NOMO-1 (cell line): ENCODE results near the gene GAS2L3.
"Not testable (repeated sequence)": the region's sequence is repeated elsewhere in the genome, so short reads cannot be mapped to it uniquely, and the experiment has no call there.

Source experiments
- DNase-seq, 2 experiments: peaks; one replicate each; lab custom pipeline; 2025; ENCODE audit not compliant: unreplicated experiment in 2 of 2; lab: John Stamatoyannopoulos, UW

The GAS2L3 gene

GRCh38 chr12:100574187-100575074, 947 bp downstream of the GAS2L3 start:
- peak in 1 of 2 experiments; percentile 18 for DNase-seq

GRCh38 chr12:100576331-100577036, 3.0 kb downstream of the GAS2L3 start:
- DNase-seq: peak; percentile 80 to 96

GRCh38 chr12:100578923-100579322, 5.4 kb downstream of the GAS2L3 start:
- DNase-seq: no peak

DNA sequence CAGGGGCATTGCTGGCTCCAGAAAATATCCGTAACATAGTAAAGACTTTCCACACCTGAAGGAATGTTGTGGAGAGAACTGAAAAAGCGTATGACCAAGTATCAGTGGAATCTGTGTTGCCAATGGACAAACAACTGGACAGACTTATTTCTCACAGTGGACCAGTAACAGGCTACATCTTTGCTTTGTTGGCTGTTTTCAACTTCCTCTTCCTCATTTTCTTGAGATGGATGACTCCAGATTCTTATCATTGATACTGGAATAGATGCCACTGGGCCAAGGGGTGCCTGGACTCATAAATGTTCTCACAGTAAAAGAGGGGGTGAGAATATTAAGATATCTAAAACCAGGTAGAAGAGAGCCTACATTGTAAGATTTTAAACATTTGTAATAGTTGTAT, 6.4 kb downstream of the GAS2L3 start:
- DNase-seq: no peak

GRCh38 chr12:100584256-100584655, 10.8 kb downstream of the GAS2L3 start:
- no peak for DNase-seq

DNA sequence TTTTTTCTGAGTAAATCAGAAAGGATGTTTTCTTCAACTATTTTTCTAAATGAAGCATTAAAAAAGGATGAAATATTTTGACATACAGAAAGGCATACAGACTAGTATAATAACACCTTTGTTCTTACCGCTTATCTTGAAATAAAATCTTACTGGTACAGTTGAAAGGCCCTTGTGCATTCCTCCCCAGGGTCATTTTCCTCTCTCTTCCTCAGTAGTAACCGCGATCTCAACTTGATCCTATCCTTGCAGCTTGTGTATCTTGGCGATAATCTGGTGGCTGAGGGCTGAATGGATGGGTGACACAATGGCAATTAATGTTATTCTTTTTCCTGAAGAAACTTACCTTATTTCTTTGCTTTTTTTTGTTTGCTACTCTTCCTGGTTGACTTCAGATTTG, 18.5 kb downstream of the GAS2L3 start:
- no peak for DNase-seq

GRCh38 chr12:100593490-100593889, 20.0 kb downstream of the GAS2L3 start:
- no peak for DNase-seq

DNA sequence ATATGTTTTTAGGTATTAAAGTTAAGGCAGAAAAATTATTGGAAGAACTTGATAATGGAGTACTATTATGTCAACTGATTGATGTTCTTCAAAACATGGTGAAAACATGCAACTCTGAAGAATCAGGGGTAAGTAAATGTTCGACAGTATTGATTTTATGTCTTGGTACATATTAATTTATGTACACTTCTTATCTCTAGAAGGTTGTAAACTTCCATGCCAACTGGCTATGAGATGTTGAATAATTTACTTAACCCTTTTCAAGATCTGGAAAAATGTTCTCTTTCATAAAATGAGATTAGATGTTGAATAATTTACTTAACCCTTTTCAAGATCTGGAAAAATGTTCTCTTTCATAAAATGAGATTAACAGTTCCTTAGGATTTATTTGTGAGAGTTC, 28.1 kb downstream of the GAS2L3 start:
- no peak for DNase-seq

DNA sequence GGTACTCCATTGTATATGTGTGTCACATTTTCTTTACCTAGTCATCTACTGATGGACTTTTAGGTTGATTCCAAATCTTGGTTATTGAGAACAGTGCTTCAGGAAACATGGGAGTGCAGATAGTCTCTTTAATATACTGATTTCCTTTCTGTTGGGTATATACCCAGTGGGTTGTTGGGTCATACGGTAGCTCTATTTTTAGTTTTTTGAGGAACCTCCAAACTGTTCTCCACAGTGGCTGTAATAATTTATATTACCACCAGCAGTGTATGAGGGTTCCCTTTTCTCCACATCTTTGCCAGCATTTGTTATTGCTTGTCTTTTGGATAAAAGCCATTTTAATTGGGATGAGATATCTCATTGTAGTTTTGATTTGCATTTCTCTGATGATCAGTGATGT, 29.5 kb downstream of the GAS2L3 start:
- DNase-seq: peak in 1 of 2 experiments; percentile 52

DNA sequence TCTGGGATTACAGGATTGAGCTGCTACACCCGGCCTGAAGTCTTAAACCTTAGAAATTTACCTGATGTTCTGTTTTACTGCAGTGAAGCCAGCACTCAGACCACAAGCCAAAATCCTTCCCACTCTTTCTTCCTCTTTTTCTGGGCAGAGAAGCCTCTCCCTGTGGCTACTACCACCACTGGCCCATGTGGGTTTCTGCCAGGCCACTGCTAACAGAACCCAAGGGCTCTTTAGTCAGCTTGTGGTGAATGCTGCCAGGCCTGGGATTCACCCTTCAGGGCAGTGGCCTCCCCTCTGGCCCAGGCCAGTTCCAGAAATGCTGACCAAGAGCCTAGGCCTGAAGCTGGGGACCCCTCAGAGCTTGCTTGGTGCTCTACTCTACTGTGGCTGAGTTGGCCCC, 35.3 kb downstream of the GAS2L3 start:
- DNase-seq: peak; percentile 66 to 76

GRCh38 chr12:100610666-100611430, 37.4 kb downstream of the GAS2L3 start:
- peak in 1 of 2 experiments; percentile 55 for DNase-seq

DNA sequence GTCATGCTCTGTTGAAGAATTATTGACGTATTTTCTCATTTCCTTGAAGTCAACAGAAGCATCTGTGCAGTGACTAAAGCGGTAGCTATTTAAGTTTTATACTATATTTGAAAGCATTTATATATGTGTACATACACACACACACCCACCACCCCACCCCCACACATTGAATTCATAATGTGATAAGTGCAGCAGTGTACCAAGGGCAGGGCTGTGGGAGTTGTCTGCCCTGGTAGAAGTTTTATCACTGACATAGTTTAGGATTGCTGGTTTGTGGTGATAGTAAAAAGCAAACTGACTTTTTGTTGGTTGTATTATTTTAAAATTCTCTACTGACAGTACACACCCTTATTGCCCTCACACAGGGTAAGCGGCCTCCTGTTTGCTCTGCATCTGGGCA, 39.1 kb downstream of the GAS2L3 start:
- DNase-seq: no peak

GRCh38 chr12:100624571-100624970, 51.1 kb downstream of the GAS2L3 start:
- no peak for DNase-seq

DNA sequence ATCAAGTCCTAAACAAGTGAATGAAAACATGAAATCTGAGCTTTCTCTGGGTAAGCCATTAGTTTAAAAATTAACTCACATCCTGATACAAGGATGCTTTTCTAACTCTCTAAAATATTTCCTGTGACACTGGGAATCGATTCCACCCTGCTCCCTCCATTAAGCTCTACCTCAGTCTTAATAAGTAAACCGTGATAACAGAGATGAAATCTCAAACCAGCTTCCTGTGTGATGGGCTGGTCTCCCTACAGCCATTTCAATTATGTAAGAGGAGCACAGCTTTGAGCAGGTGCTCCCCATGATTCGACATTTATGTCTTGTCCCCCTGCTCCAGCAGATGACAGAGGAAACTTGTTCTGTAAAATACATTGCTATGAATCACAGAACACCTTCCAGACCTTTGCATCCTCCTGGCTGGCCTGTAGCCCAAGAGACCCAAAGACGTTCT, 59.0 kb downstream of the GAS2L3 start:
- no peak for DNase-seq

- DNase-seq: not testable (repeated sequence)
These were observed 59.8 kb downstream of the GAS2L3 start for GRCh38 chr12:100633082-100633785.

- no peak for DNase-seq
These were observed 69.8 kb downstream of the GAS2L3 start for GRCh38 chr12:100643246-100643645.

DNA sequence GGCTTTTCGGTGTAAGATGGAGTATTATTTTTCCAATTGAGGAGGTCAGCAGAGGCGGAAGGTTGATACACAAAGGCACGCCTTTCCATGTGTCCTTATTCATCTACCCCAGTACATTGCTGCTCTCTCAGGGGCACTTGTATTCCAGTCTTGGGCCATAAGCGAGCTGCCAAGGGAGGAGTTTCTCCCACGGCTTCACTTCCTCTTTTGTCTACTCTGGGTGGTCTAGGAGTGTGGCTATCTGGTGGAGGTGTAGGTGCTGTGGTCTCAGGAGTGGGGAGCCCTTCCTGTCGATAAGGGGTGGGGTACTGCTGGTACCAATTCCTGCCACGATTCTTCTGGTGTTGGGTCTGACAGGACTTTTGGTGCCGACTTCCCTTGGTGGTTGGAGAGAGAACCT, 73.4 kb downstream of the GAS2L3 start:
- no peak for DNase-seq

DNA sequence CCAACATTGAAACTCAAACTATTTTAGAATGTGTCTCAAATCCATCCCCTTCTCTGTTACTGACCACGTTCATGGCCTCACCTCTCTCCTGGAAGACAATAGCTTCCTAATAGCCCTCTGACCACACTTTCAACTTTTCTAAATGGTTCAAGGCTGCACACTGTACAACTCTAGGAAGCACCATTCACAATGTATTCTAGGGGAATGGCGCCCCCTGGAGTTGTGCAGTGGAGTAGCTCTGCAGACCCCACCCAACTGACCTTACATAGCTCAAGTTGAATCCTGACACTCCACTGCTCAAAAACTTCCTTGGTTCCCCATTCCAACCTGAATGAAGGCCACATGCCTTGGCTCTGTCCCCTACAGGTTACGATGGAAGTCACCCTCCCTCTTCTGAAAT, 77.6 kb downstream of the GAS2L3 start:
- DNase-seq: no peak

DNA sequence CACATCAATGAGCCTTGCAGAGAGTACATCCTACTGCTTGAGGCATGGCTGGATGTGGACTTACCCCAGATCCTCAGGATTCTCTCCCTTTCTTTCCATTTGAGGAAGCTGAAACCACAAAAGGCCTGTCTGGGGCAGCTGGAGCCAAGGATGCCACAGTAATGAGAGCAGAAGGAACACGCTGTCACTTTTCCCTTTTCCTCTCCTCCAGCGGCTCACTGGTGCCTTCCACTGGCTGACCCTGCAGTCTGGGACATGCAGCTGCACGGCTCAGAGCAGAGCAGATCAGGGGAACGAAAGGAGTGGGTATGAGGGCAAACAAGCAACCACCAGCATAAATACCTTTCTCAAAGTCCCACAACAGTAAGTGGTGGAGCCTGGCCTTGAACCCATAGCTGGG, 78.2 kb downstream of the GAS2L3 start:
- DNase-seq: no peak

GRCh38 chr12:100652488-100652887, 79.0 kb downstream of the GAS2L3 start:
- no peak for DNase-seq

- DNase-seq: no peak
These were observed 82.7 kb downstream of the GAS2L3 start for GRCh38 chr12:100656141-100656540.
